ENCODE measurements around the gene ZNF296.

The ZNF296 gene

GRCh38 chr19:45103508-45104319, 27.4 kb upstream of the ZNF296 start:
- no peak for DNase-seq (ENCODE audit: low read depth, low spot score)

GRCh38 chr19:45103156-45103507, 26.9 kb upstream of the ZNF296 start:
- DNase-seq (ENCODE audit: low read depth, low spot score): no peak

GRCh38 chr19:45102481-45102880, 26.2 kb upstream of the ZNF296 start:
- DNase-seq (ENCODE audit: low read depth, low spot score): no peak

- DNase-seq (ENCODE audit: low read depth, low spot score): no peak
Measured at GRCh38 chr19:45101806-45102205, 25.5 kb upstream of the ZNF296 start.

- no peak for DNase-seq (ENCODE audit: low read depth, low spot score)
Measured at GRCh38 chr19:45100846-45101252, 24.6 kb upstream of the ZNF296 start.

- DNase-seq (ENCODE audit: low read depth, low spot score): no peak
Measured at GRCh38 chr19:45100201-45100600, 23.9 kb upstream of the ZNF296 start.

- no peak for DNase-seq (ENCODE audit: low read depth, low spot score)
Measured at GRCh38 chr19:45099467-45100191, 23.4 kb upstream of the ZNF296 start.

- no peak for DNase-seq (ENCODE audit: low read depth, low spot score)
Measured at GRCh38 chr19:45098521-45099466, 22.5 kb upstream of the ZNF296 start.

GRCh38 chr19:45097776-45098520, 21.7 kb upstream of the ZNF296 start:
- peak; percentile 72 for DNase-seq (ENCODE audit: low read depth, low spot score)

GRCh38 chr19:45097450-45097775, 21.1 kb upstream of the ZNF296 start:
- DNase-seq (ENCODE audit: low read depth, low spot score): no peak

GRCh38 chr19:45096700-45097099, 20.4 kb upstream of the ZNF296 start:
- no peak for DNase-seq (ENCODE audit: low read depth, low spot score)

GRCh38 chr19:45095496-45096413, 19.5 kb upstream of the ZNF296 start:
- DNase-seq (ENCODE audit: low read depth, low spot score): no peak

GRCh38 chr19:45094707-45095106, 18.4 kb upstream of the ZNF296 start:
- no peak for DNase-seq (ENCODE audit: low read depth, low spot score)

- DNase-seq (ENCODE audit: low read depth, low spot score): no peak
Measured at GRCh38 chr19:45094137-45094536, 17.9 kb upstream of the ZNF296 start.

- DNase-seq (ENCODE audit: low read depth, low spot score): peak; percentile 96
Measured at GRCh38 chr19:45092747-45093678, 16.7 kb upstream of the ZNF296 start, which contains the start of gene PPP1R37. Gene PPP1R37 (plus strand): TSS chr19:45093179. CDS start chr19:45093326, 147 bp downstream.

GRCh38 chr19:45091031-45091923, 15.0 kb upstream of the ZNF296 start:
- DNase-seq (ENCODE audit: low read depth, low spot score): peak; percentile 99

- DNase-seq (ENCODE audit: low read depth, low spot score): no peak
Measured at GRCh38 chr19:45090606-45091005, 14.3 kb upstream of the ZNF296 start.

GRCh38 chr19:45090034-45090433, 13.8 kb upstream of the ZNF296 start:
- no peak for DNase-seq (ENCODE audit: low read depth, low spot score)

All from smooth muscle cell of the brain vasculature (primary cell).